Parathyroid adenoma (tissue), 2 donors: ENCODE data around the gene CLP1.
"Not testable (repeated sequence)": the region's sequence is repeated elsewhere in the genome, so short reads cannot be mapped to it uniquely, and the experiment has no call there.

Source experiments
- H2AFZ ChIP-seq: fragments of 300-600 bp; sonication (generic); one replicate; pipeline ENCODE4 v1.7.0; 2017; ENCODE audit warnings: antibody characterized with exemption, mild to moderate bottlenecking
- H3K27ac ChIP-seq: fragments of 300-600 bp; sonication (generic); one replicate; pipeline ENCODE4 v1.7.0; 2017
- H3K27me3 ChIP-seq: fragments of 300-600 bp; sonication (generic); one replicate; pipeline ENCODE4 v1.7.0; 2017; ENCODE audit warnings: low read length; ENCODE audit not compliant: control insufficient read depth, insufficient read depth
- H3K36me3 ChIP-seq: fragments of 300-600 bp; sonication (generic); one replicate; pipeline ENCODE4 v1.7.0; 2017; ENCODE audit warnings: low read length; ENCODE audit not compliant: control insufficient read depth, insufficient read depth
- H3K4me1 ChIP-seq: fragments of 300-600 bp; sonication (generic); one replicate; pipeline ENCODE4 v1.7.0; 2017; ENCODE audit warnings: control low read depth
- H3K4me2 ChIP-seq: fragments of 300-600 bp; sonication (generic); one replicate; pipeline ENCODE4 v1.7.0; 2017; ENCODE audit warnings: low read length
- H3K4me3 ChIP-seq: fragments of 300-600 bp; sonication (generic); one replicate; pipeline ENCODE4 v1.7.0; 2017; ENCODE audit warnings: low read depth, low read length
- H3K79me2 ChIP-seq: fragments of 300-600 bp; sonication (generic); one replicate; pipeline ENCODE4 v1.7.0; 2017; ENCODE audit warnings: control low read depth
- H3K9ac ChIP-seq: fragments of 300-600 bp; sonication (generic); one replicate; pipeline ENCODE4 v1.7.0; 2017; ENCODE audit warnings: mild to moderate bottlenecking
- H3K9me3 ChIP-seq: fragments of 300-600 bp; sonication (generic); one replicate; pipeline ENCODE4 v1.7.0; 2017; ENCODE audit warnings: low read length; ENCODE audit not compliant: control insufficient read depth
- CTCF ChIP-seq: fragments of 300-600 bp; sonication (generic); IDR thresholded peaks from one replicate; pipeline ENCODE4 v1.7.0; 2017; ENCODE audit warnings: antibody characterized with exemption, mild to moderate bottlenecking
- donor health status: primary hyperparathyroidism.

CLP1 gene

GRCh38 chr11:57675176-57675941, 17.8 kb downstream of the CLP1 start:
- TF ChIP-seq CTCF = no peak
- Histone ChIP-seq H3K36me3 (no peaks in the 10 kb centered on the region), H3K9ac (no peak overlapping the region), H3K27me3 (no peaks in the 10 kb centered on the region), H3K9me3 (no peaks in the 10 kb centered on the region), H2AFZ (no peak overlapping the region), H3K79me2 (peaks cover 38% of the 10 kb centered on the region), H3K27ac (no peak overlapping the region), H3K4me1 (peaks cover 5% of the 10 kb centered on the region), H3K4me3 (peak overlapping the region; percentile 11), H3K4me2 (peak overlapping the region; percentile 42)

- H3K4me2 ChIP-seq = no peak overlapping the region
- no peaks in the 10 kb centered on the region for H3K27me3 ChIP-seq
- H2AFZ ChIP-seq = no peak overlapping the region
- no peak overlapping the region for H3K27ac ChIP-seq
- peaks cover 31% of the 10 kb centered on the region for H3K79me2 ChIP-seq
- H3K9me3 ChIP-seq = no peaks in the 10 kb centered on the region
- H3K4me3 ChIP-seq = no peak overlapping the region
- no peak for TF ChIP-seq CTCF
- no peak overlapping the region for H3K9ac ChIP-seq
- peaks cover 5% of the 10 kb centered on the region for H3K4me1 ChIP-seq
- H3K36me3 ChIP-seq = no peaks in the 10 kb centered on the region
These were observed 21.8 kb downstream of the CLP1 start for GRCh38 chr11:57679396-57679795.

- Histone ChIP-seq H3K9ac (no peak overlapping the region), H2AFZ (no peak overlapping the region), H3K27me3 (no peaks in the 10 kb centered on the region), H3K4me1 (no peaks in the 10 kb centered on the region), H3K36me3 (no peaks in the 10 kb centered on the region), H3K4me2 (no peak overlapping the region), H3K9me3 (no peaks in the 10 kb centered on the region), H3K27ac (no peak overlapping the region), H3K79me2 (peaks cover 31% of the 10 kb centered on the region), H3K4me3 (no peak overlapping the region)
- no peak for TF ChIP-seq CTCF
These were observed 23.0 kb downstream of the CLP1 start for GRCh38 chr11:57680552-57680874.

- Histone ChIP-seq H3K9ac (no peak overlapping the region), H3K36me3 (no peaks in the 10 kb centered on the region)
- no peak for TF ChIP-seq CTCF
These were observed 23.6 kb downstream of the CLP1 start for GRCh38 chr11:57681168-57681567.

GRCh38 chr11:57690474-57690873, 32.9 kb downstream of the CLP1 start:
- not testable (repeated sequence) for H3K4me2 ChIP-seq, H3K4me1 ChIP-seq, H3K9ac ChIP-seq, H2AFZ ChIP-seq, H3K79me2 ChIP-seq, H3K36me3 ChIP-seq, H3K4me3 ChIP-seq, H3K27me3 ChIP-seq, H3K27ac ChIP-seq, H3K9me3 ChIP-seq

More at GRCh38 chr11:57681168-57681567, 23.6 kb downstream of the CLP1 start:
- no peak overlapping the region for H2AFZ ChIP-seq
- no peaks in the 10 kb centered on the region for H3K27me3 ChIP-seq
- no peak overlapping the region for H3K27ac ChIP-seq
- H3K9me3 ChIP-seq = no peaks in the 10 kb centered on the region
- peaks cover 31% of the 10 kb centered on the region for H3K79me2 ChIP-seq
- no peaks in the 10 kb centered on the region for H3K4me1 ChIP-seq
- H3K4me3 ChIP-seq = no peak overlapping the region
- H3K4me2 ChIP-seq = no peak overlapping the region
